Activated CD8-positive, alpha-beta memory T cell treated with anti-CD3 and anti-CD28 coated beads, Interleukin-2, amount 10 ng/mL, durations not matched to agents 7 days and 5 days (primary cell): ENCODE data around the gene DHRS12. TPM values are rescaled to one million over a fixed set of nuclear protein-coding genes. Genes with fewer than 3 reads are reported as not detected.

Experiments
- ATAC-seq: fragments of 150-1000 bp; cut with Tn5 transposase; one replicate; pipeline ENCODE4 v1.10.0; 2021; ENCODE audit warnings: moderate library complexity
- CTCF ChIA-PET: fragments of 350-600 bp; sonication (Branson Sonifier 250); formaldehyde crosslinking; loops from one replicate; lab custom pipeline; 2021; ENCODE audit warnings: antibody characterized with exemption; lab: Charles Lee
- DNase-seq: peaks from one replicate; pipeline ENCODE4 v3.0.0-alpha.2; 2020
- H3K27ac Mint-ChIP-seq: one replicate; pipeline ENCODE4 v1.8.0; 2021; ENCODE audit warnings: mild to moderate bottlenecking, mixed read lengths
- H3K27me3 Mint-ChIP-seq: one replicate; pipeline ENCODE4 v1.8.0; 2021; ENCODE audit warnings: mixed read lengths
- H3K36me3 Mint-ChIP-seq: one replicate; pipeline ENCODE4 v1.8.0; 2021; ENCODE audit warnings: mild to moderate bottlenecking, mixed read lengths
- H3K4me1 Mint-ChIP-seq: one replicate; pipeline ENCODE4 v1.8.0; 2021; ENCODE audit warnings: mixed read lengths
- H3K4me3 Mint-ChIP-seq: one replicate; pipeline ENCODE4 v1.8.0; 2021; ENCODE audit warnings: mild to moderate bottlenecking, moderate library complexity, mixed read lengths
- H3K9me3 Mint-ChIP-seq: one replicate; pipeline ENCODE4 v1.8.0; 2022; ENCODE audit warnings: low read depth, mixed read lengths
- total RNA-seq, 2 experiments: library from RNA; stranded (reverse); gene quantifications; one replicate each; pipeline ENCODE4 v1.2.3, GENCODE V29; 2021

Gene DHRS12
- total RNA-seq, 2 experiments from 2014 or later: 6.0 to 6.6 TPM

DNA sequence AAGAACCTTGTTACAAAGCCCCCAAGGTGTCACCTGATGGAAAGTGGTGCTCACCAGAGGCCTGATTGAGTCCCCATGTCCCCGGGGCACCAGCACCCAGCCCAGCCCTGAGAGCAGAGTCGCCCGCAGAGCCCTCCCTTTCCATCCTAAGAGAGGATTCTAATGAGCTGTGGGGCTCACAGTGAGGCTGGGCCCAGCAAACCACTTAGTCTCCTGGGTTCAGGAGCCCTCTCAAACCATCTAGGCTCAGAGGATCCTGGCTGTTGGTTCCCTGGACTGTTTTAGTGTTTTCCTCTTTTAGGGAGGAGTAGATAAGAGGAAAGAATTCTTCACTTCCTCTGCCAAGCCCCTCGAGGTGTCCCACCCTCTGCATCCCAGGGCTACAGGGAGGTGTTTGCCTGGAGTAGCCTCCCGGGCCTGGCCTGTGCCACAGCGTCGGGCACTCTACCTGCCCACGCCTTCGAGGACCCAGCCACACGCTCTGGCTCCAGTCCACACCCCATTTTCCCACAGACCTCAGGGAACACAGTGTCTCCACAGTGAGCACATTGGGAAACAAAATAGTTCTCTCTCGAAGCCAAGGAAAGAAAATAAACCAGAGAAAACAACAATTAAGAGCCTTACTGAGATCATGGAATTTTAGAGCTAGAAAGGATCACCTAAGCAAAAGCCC is 34.4 kb downstream of the DHRS12 start:
- Mint-ChIP-seq H3K27ac (no peak overlapping the region), H3K4me3 (no peak overlapping the region), H3K36me3 (peaks cover 4% of the 10 kb centered on the region), H3K4me1 (peaks cover 11% of the 10 kb centered on the region), H3K27me3 (no peaks in the 10 kb centered on the region), H3K9me3 (no peaks in the 10 kb centered on the region)
- no peak for DNase-seq
- ATAC-seq: no peak
- CTCF ChIA-PET: no interaction called here

DNA sequence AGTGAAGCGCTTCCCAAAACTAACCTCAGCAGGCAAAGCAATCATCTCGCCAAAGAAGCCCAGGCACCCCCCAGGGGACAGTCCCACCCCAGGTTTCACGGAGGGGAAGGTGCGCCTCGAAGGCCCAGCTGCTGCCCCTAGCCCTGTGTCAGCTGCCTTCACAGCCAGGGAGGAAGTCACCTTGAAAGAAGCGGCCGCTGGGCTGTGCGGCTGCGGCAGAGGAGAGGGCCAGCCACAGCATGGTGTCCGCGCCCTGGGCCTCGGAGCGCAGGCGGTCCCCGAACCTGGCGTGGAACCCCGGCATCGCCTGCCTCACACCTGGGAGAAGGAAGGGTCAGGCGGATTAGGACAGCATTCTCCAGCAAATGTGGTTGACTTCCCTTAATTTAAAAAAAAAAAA is 35.0 kb downstream of the DHRS12 start:
- ATAC-seq: no peak
- H3K27me3 Mint-ChIP-seq: no peaks in the 10 kb centered on the region
- CTCF ChIA-PET: no interaction called here

DNA sequence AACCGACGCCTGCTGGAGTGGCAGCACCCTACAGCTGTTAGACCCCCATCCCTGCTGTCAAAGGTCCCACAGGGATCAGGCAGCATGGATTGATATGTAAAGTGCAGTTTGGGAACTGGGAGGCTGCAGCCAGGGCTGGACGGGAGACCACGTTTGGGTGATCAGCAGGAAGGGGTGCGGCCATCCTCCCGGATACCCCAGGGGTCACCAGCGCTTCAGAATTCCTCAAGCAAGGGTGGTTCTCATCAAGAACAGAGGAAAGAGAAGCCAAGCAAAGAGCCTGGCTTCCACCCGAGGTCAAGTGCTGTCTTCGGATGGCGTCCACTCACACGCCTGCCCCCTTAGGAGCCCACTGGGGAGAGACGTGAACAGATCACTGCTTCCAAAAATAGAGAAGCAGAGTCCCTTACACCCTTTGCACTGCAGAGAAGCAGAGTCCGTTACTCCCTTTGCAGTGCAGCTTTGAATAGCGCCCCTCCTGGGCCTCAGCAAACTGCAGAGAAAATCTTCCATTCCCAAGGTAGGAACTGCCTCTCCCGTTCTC is 35.5 kb downstream of the DHRS12 start:
- H3K27ac Mint-ChIP-seq: no peak overlapping the region

More for the DNA sequence above, 35.0 kb downstream of the DHRS12 start:
- Mint-ChIP-seq H3K9me3 (no peaks in the 10 kb centered on the region), H3K4me3 (no peak overlapping the region), H3K36me3 (peaks cover 4% of the 10 kb centered on the region), H3K27ac (no peak overlapping the region), H3K4me1 (peaks cover 15% of the 10 kb centered on the region)
- no peak for DNase-seq

DNA sequence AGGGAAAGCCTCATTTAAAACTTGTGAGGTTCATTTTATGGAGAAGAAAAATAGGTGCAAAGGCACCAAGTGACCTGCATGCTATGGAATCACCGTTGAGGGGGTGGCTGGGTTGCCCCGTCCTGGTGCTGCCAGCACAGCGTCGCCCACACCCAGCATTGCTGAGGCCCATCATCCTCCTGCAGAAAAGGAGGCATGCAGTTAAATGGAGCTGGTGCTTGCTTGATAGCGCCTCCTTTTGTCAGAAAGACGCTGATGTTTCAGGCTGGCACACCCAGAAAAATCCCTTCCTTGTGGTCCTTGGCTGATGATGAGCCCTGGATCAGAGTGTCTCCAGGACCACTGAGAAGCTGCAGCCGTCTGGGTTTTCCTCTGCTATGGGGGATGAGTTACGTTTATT is 36.9 kb downstream of the DHRS12 start:
- CTCF ChIA-PET: interaction anchor here (0.7 to 3.4 kb wide), 3 partner anchors 12 to 313 kb away, joined by 3 to 12 read pairs (median 4); no protein-coding TSS in a partner anchor
- Mint-ChIP-seq H3K27ac (no peak overlapping the region), H3K27me3 (no peaks in the 10 kb centered on the region), H3K36me3 (peaks cover 6% of the 10 kb centered on the region), H3K4me3 (no peak overlapping the region), H3K9me3 (no peaks in the 10 kb centered on the region), H3K4me1 (peaks cover 16% of the 10 kb centered on the region)
- DNase-seq (no peak), ATAC-seq (no peak)

More for the DNA sequence above, 35.5 kb downstream of the DHRS12 start:
- no peak for ATAC-seq
- Mint-ChIP-seq H3K9me3 (no peaks in the 10 kb centered on the region), H3K36me3 (peaks cover 4% of the 10 kb centered on the region), H3K27me3 (no peaks in the 10 kb centered on the region), H3K4me3 (no peak overlapping the region), H3K4me1 (peaks cover 16% of the 10 kb centered on the region)
- no peak for DNase-seq
- CTCF ChIA-PET: no interaction called here

DNA sequence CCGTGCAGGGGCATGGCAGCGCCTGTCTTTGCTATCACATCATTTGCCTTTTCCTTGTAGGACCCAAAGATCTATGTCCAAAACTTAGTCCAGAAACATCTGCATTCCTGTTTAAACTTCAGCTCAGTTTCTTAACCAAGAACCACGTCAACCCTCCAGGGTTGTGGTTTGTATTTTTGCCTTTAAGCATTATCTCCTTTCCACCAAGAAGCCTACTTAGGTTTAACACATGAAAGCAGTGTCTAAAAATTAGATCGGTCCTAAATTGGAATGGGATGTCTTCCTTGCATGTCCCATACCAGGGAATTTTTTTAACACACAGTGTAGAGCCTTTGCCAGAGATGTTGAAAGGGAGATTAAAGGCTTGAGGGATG is 38.8 kb downstream of the DHRS12 start:
- Mint-ChIP-seq H3K27ac (peak overlapping the region; percentile 90), H3K9me3 (no peaks in the 10 kb centered on the region), H3K4me1 (peaks cover 16% of the 10 kb centered on the region), H3K36me3 (peaks cover 8% of the 10 kb centered on the region), H3K27me3 (no peaks in the 10 kb centered on the region), H3K4me3 (peak overlapping the region; percentile 70)
- ATAC-seq (no peak), DNase-seq (no peak)
- CTCF ChIA-PET: interaction anchor here (0.6 to 3.4 kb wide), 4 partner anchors 26 to 420 kb away, joined by 3 to 12 read pairs (median 3); no protein-coding TSS in a partner anchor

DNA sequence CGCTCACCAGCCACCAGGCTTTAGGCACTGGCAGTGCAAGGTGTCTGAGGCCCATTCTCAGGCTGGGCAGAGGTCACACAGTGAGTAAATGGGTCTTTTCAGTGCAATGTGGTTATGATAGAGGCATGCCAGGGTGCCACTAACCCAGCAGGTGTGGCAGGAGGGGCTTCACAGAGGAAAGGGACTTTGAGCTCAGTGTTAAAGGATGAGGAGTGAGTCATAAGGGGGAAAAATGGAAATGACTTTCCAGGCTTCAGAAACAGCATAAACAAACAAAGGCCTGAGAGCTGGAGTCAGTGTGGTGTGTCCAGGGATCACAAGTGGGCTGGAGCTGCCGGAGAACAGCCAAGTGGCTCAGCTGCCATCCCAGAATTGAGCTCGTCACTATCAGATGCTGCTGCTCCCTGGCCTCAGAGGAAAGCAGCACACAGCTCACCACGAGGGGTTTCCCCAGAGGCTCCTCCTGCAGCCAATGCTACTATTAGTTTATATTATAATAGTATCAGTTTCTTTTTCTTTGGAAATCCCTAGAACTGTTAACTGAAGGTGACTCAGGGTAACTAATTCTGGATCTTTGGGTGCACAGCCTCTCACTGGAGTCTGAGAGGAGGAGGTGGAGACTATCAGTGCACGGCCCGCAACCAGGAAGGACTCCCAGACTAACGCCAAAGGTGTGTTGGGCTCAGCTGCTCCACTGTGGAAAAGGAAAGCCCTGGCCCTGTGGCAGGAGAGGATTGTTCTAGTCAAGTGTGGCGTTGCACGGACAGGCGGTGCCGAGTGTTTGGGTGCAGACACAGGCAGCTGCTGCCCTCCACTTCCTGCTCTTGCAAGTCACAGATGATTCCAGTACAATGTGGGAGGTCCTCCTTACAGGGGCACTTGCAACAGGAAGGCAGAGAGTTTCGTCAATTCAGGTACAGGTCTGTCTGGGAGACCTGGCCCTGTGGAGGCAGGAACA is 39.5 kb downstream of the DHRS12 start:
- peaks cover 8% of the 10 kb centered on the region for H3K36me3 Mint-ChIP-seq
- no peaks in the 10 kb centered on the region for H3K27me3 Mint-ChIP-seq
- DNase-seq (peak; percentile 71), ATAC-seq (peak; percentile 85)
- H3K4me3 Mint-ChIP-seq: peak overlapping the region; percentile 70
- peak overlapping the region; percentile 90 for H3K27ac Mint-ChIP-seq
- CTCF ChIA-PET: interaction anchor here (1.1 to 3.4 kb wide), 5 partner anchors 17 to 289 kb away, joined by 3 to 12 read pairs (median 3); no protein-coding TSS in a partner anchor
- peaks cover 16% of the 10 kb centered on the region for H3K4me1 Mint-ChIP-seq
- H3K9me3 Mint-ChIP-seq: no peaks in the 10 kb centered on the region

DNA sequence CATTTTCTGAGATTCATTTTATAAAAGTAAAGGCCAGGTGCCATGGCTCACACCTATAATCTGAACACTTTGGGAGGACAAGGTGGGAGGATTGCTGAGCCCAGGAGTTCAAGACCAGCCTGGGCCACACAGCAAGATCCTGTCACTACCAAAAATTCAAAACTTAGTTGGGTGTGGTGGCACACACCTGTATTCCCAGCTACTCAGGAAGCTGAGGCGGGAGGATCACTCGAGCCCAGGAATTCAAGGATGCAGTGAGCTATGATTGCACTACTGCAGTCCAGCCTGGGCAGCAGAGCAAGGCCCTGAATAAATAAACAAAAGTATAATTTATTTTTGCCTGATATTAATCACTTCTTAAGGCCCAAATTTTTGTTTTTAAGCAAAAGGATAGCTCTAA is 40.5 kb downstream of the DHRS12 start:
- DNase-seq (no peak), ATAC-seq (no peak)
- H3K4me3 Mint-ChIP-seq: no peak overlapping the region
- H3K27ac Mint-ChIP-seq: no peak overlapping the region
- peaks cover 8% of the 10 kb centered on the region for H3K36me3 Mint-ChIP-seq
- H3K27me3 Mint-ChIP-seq: no peaks in the 10 kb centered on the region
- peaks cover 16% of the 10 kb centered on the region for H3K4me1 Mint-ChIP-seq
- no peaks in the 10 kb centered on the region for H3K9me3 Mint-ChIP-seq
- CTCF ChIA-PET: interaction anchor here (1.1 to 1.7 kb wide), 3 partner anchors 18 to 288 kb away, joined by 3 to 4 read pairs (median 3); no protein-coding TSS in a partner anchor

DNA sequence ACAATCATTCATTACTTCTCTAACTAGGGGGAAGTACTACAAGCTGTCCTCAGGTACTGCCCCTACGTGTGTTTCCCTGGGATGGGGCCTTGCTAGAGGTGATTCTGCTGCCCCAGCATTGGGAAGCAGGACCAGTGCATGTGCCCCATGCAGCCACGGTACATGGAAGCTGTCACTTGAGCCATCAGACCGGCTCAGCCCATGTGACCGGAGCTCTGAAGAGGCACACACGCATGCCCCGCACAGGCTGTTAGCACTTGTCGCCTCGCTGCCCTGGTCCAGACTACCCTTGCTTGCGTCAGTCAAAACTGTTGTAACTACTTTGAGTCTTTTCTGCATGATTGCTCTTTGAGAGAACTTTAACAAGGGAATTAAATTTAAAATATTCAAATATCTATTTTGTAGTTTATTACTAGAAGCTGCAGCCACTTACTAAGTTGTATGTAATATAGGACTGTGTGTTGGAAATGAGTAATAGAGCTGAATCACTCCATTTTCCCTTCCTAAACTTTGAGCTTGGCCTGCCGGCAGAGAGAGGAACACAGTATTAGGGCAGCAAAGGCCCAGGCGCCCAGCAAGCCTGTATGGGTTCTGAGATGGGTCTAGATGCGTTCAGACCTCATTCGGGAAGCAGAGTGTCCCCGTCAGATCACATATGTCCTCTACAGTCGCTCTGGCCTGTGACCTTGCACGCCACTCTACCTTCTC is 42.2 kb downstream of the DHRS12 start:
- ATAC-seq (no peak), DNase-seq (no peak)
- CTCF ChIA-PET: interaction anchor here (1.2 kb wide), 1 partner anchor 36 kb away, joined by 4 read pairs; no protein-coding TSS in a partner anchor
- Mint-ChIP-seq H3K9me3 (no peaks in the 10 kb centered on the region), H3K27me3 (no peaks in the 10 kb centered on the region), H3K36me3 (peaks cover 11% of the 10 kb centered on the region), H3K4me1 (peaks cover 16% of the 10 kb centered on the region), H3K27ac (no peak overlapping the region), H3K4me3 (no peak overlapping the region)

DNA sequence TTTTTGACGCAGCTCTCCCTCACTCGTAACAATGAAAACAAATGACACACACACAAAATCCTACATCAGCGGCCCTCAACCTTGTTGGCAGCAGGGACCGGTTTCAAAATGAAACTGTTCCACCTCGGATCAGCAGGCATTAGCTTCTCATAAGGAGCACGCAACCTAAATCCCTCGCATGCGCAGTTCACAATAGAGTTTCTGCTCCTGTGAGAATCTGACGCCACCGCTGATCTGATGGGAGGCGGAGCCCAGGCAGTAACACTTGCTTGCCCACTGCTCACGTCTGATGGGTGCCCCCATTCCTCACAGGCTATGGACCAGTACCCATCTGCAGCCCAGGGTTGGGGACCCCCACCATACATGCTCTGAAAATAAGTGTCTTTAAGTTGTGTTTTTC is 43.4 kb downstream of the DHRS12 start:
- H3K9me3 Mint-ChIP-seq: no peaks in the 10 kb centered on the region
- ATAC-seq (no peak), DNase-seq (no peak)
- CTCF ChIA-PET: interaction anchor here (2.0 kb wide), 1 partner anchor 11 kb away, joined by 4 read pairs; no protein-coding TSS in a partner anchor
- H3K27me3 Mint-ChIP-seq: no peaks in the 10 kb centered on the region
- H3K4me3 Mint-ChIP-seq: no peak overlapping the region
- H3K36me3 Mint-ChIP-seq: peaks cover 11% of the 10 kb centered on the region
- peaks cover 16% of the 10 kb centered on the region for H3K4me1 Mint-ChIP-seq
- no peak overlapping the region for H3K27ac Mint-ChIP-seq

DNA sequence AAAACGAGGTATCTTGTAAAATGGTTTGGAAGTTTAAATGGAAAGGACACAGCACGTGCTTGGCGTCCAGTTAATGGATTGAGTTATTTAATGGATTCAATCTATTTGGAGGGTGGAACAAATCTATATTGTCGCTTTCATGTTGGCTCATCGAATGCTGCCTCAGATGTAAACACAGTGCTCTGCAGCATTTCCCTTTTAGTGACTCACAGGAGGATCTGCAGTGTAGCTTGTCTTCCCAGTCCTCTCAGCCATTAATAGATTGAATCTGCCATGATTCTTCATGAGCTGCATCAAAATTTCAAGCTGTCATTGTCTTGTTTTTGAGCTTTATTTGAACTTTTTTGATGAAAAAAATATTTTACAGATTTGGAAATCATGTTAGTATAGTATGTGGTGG is 44.7 kb downstream of the DHRS12 start:
- peaks cover 4% of the 10 kb centered on the region for H3K4me1 Mint-ChIP-seq
- peaks cover 7% of the 10 kb centered on the region for H3K36me3 Mint-ChIP-seq
- H3K9me3 Mint-ChIP-seq: no peaks in the 10 kb centered on the region
- CTCF ChIA-PET: interaction anchor here (1.5 to 2.0 kb wide), 2 partner anchors 10 to 473 kb away, joined by 4 to 5 read pairs; no protein-coding TSS in a partner anchor
- DNase-seq (no peak), ATAC-seq (no peak)
- H3K27me3 Mint-ChIP-seq: no peaks in the 10 kb centered on the region
- H3K27ac Mint-ChIP-seq: no peak overlapping the region
- H3K4me3 Mint-ChIP-seq: no peak overlapping the region

DNA sequence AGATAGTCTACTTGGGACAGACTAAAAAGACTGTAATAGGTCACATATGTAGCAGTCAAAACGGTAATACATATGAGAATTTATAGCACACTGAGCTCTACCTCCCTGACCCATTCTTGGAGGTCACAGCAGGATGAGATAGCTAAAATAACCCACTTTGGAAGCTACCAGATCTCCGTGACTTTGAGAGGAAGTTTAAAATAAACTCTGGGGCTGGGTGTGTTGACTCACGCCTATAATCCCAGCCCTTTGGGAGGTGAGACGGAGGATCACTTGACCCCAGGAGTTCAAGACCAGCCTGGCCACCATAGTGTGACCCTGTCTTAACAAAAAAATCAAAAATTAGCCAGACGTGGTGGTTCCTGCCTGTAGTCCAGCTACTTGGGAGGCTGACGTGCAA is 45.3 kb downstream of the DHRS12 start:
- no peaks in the 10 kb centered on the region for H3K9me3 Mint-ChIP-seq

DNA sequence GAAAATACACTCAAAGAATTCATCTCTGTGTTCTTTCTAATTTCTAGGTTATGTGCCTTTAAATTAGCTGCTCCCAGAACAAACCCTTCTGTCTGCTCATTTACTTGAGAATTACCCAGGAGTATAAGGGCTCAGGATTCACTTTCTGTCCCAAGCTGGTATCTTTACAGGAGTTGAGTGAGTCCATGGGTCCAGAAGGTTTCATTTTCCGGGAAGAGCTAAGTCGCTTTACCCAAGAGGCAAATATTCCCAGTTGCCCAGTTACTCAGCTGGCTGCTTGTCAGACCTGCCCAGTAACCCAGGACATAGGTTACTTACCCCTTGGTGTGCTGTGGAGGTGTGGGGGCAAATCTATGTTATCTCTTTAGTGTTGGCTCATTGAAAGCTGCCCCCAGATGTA is 47.3 kb downstream of the DHRS12 start:
- no peak for ATAC-seq
- no peak for DNase-seq
- Mint-ChIP-seq H3K27me3 (no peaks in the 10 kb centered on the region), H3K4me3 (no peak overlapping the region), H3K27ac (no peak overlapping the region), H3K36me3 (peaks cover 11% of the 10 kb centered on the region), H3K4me1 (no peaks in the 10 kb centered on the region), H3K9me3 (no peaks in the 10 kb centered on the region)
- CTCF ChIA-PET: interaction anchor here (1.2 kb wide), 1 partner anchor 22 kb away, joined by 3 read pairs; no protein-coding TSS in a partner anchor

More for the DNA sequence above, 45.3 kb downstream of the DHRS12 start:
- Mint-ChIP-seq H3K27me3 (no peaks in the 10 kb centered on the region), H3K4me1 (no peaks in the 10 kb centered on the region), H3K27ac (no peak overlapping the region), H3K36me3 (peaks cover 9% of the 10 kb centered on the region), H3K4me3 (no peak overlapping the region)
- no peak for DNase-seq
- no peak for ATAC-seq
- CTCF ChIA-PET: interaction anchor here (1.5 to 2.0 kb wide), 2 partner anchors 9 to 472 kb away, joined by 4 to 5 read pairs; no protein-coding TSS in a partner anchor
